Pancreas (tissue), 10 donors: ENCODE measurements around the gene DNAJC16. TPM values are rescaled to one million over a fixed set of nuclear protein-coding genes. Genes with fewer than 3 reads are reported as not detected.
A peak's percentile ranks its signal among the peaks of the same experiment; 100 is the strongest.

Source experiments
- ATAC-seq, 4 donors: fragments of 200-7000 bp; cut with Tn5 transposase; one replicate each; pipeline versions ENCODE4 v1.8.0 to v1.9.1; 2020; ENCODE audit warnings: mild to moderate bottlenecking in 4 of 4, moderate library complexity in 4 of 4
- DNase-seq, 6 donors: peaks; one replicate each; pipeline ENCODE4 v3.0.0-alpha.2; 2020
- FAIRE-seq: peaks from 2 replicates; lab custom pipeline; 2012; peaks lifted over from hg19 to GRCh38; lab: Jason Lieb, UNC
- H3K27ac ChIP-seq, 4 donors: fragments of 200-600 bp; sonication (generic); 1 replicate in 3 of 4; 2 replicates in 1 of 4; pipeline versions ENCODE4 v1.5.0 to v1.8.0; 2020
- H3K27me3 ChIP-seq, 4 donors: fragments of 200-600 bp; one replicate each; pipeline ENCODE4 v1.8.0; 2021
- H3K36me3 ChIP-seq, 3 donors: fragments of 200-600 bp; sonication (generic) in 1 of 3; one replicate each; pipeline versions ENCODE4 v1.5.0 to v1.8.0; 2020 to 2021
- H3K4me1 ChIP-seq, 3 donors: fragments of 200-600 bp; one replicate each; pipeline ENCODE4 v1.8.0; 2021
- H3K4me3 ChIP-seq, 4 donors: fragments of 200-600 bp; sonication (generic) in 2 of 4; one replicate each; pipeline versions ENCODE4 v1.5.0 to v1.8.0; 2020 to 2021
- H3K9me3 ChIP-seq, 4 donors: fragments of 200-600 bp; one replicate each; pipeline ENCODE4 v1.8.0; 2021
- WGBS, 2 donors: extraction: QIAGEN DNeasy Blood & Tissue Kit; methylation state at CpG; one replicate each; pipeline ENCODE4 v1.1.7; 2013; 5-methylcytosine and 5-hydroxymethylcytosine counted together
- intact Hi-C, 3 donors: fragments of 100-400 bp; cut with DNase I; formaldehyde crosslinking; loops; one replicate each; pipeline versions ENCODE4 v1.11.1 to v1.14.2; 2022
- polyA plus RNA-seq, 2 donors: library from polyadenylated mRNA; stranded (reverse); fragments of 200-250 nt; gene quantifications; one replicate each; pipeline ENCODE4 v1.2.3, GENCODE V29; 2013
- total RNA-seq, 6 donors: library from RNA; stranded (reverse); fragmentation: NEBNext Ultra II Directional in 4 of 6; extraction: Animal tissue kit (Norgen Biotek cat#: 25700) in 4 of 6; gene quantifications; one replicate each; pipeline versions ENCODE4 v1.2.1 to v1.2.4, GENCODE V29; 2021 to 2023
- TF ChIP-seq, protein P1 (sequence below), 4 donors: fragments of 200-600 bp; sonication (generic) in 3 of 4; IDR thresholded peaks; one replicate each; pipeline versions ENCODE4 v1.5.0 to v1.8.0; 2021; ENCODE audit warnings: antibody characterized with exemption in 4 of 4
- donor health status: healthy with polysubstance abuse.
- donor health status: DM: no; HTN: no; CAD: no; lungs with moderate emphysema.
- donor health status: DM: no; HTN: no; CAD: no.
- donor health status: control.
- donor health status: control.
- donor health status: Bipolar disorder and iron deficiency.
- donor health status: DM: yes; HTN: yes; CAD: no.
- donor health status: DM: no; HTN: no; CAD: no.
- donor health status: DM: no; HTN: no; CAD: no.
- donor health status: DM: yes; HTN: yes; CAD: no.

The DNAJC16 gene
- total and polyA plus RNA-seq, 8 donors: 5.0 to 16.2 (median 9.9) TPM

DNA sequence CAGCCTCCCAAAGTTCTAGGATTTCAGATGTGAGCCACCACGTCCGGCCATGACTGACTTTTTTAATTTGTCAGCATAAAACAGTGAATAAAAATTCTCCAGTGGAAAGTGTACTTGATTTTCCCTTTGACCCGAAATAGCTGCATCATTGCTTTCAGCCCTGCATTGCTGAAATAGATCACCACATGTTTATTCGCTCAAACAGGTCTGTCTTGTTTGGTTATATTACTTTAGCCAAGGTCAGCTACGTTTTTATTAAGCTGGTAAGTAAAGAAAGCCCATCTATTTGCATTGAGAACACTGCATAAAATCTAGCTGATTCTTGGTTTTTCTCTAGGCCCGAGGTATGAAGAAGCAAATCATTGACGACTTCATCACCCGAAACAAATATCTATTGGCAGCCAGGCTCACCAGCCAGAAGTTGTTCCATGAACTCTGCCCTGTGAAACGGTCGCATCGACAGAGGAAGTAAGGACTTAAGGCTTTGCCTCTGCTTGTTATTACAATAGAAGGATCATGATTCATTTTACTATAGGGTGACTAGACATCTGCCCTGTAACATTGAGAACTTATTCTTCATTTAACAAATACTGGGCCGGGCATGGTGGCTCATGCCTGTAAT, 32.7 kb downstream of the DNAJC16 start:
- TF ChIP-seq, protein P1, sequence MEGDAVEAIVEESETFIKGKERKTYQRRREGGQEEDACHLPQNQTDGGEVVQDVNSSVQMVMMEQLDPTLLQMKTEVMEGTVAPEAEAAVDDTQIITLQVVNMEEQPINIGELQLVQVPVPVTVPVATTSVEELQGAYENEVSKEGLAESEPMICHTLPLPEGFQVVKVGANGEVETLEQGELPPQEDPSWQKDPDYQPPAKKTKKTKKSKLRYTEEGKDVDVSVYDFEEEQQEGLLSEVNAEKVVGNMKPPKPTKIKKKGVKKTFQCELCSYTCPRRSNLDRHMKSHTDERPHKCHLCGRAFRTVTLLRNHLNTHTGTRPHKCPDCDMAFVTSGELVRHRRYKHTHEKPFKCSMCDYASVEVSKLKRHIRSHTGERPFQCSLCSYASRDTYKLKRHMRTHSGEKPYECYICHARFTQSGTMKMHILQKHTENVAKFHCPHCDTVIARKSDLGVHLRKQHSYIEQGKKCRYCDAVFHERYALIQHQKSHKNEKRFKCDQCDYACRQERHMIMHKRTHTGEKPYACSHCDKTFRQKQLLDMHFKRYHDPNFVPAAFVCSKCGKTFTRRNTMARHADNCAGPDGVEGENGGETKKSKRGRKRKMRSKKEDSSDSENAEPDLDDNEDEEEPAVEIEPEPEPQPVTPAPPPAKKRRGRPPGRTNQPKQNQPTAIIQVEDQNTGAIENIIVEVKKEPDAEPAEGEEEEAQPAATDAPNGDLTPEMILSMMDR (IDR thresholded peaks at IDR 0.05): no peak
- Histone ChIP-seq H3K4me1 (no peaks in the 10 kb centered on the region), H3K9me3 (no peaks in the 10 kb centered on the region), H3K27me3 (no peaks in the 10 kb centered on the region), H3K27ac (peak overlapping the region in 2 of 4 donors; percentile 24 to 44), H3K36me3 (peaks cover 9 to 31% (median 10%) of the 10 kb centered on the region in 3 donors), H3K4me3 (no peak overlapping the region)
- intact Hi-C loops: no loop called here
- no peak for DNase-seq
- WGBS, 2 donors: 46 to 51% methylated on average over 12 of the region's 12 CpGs
- peak in 3 of 4 donors; percentile 50 to 67 (median 60) for ATAC-seq
- FAIRE-seq: no peak

DNA sequence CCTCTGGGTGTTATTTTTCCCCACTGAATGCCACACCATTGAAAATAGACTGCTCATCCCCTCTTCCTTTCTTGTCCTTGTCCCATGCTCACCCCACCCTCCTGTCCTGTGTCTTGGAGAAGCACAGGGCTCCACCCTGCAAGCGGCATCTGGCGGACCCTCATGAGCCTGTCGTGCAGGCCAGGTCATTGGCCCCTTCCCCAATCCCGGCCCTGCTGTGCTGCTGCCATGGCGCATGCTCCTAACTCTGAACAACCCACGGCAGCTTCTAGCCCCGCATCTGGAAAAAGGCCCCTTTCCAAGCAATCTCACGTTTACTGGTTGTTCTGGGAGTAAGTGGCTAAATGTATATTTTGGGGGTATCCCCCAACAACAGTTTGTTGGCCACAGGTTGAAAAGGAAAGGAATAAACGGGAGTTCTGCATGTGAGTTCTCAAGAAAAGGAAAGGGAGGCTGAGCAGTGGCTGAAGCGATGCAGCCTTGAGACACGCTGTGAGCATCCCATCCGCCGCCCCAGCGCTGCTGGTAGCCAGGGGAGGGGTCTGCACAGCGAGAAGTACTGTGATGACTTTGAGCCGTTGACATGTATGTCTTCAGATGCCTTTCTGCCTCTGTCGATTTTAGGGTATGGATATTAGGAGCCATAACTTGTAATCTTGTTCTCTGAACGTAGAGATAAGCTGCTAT, 41.9 kb downstream of the DNAJC16 start:
- H3K36me3 ChIP-seq: peaks cover 10 to 71% (median 38%) of the 10 kb centered on the region in 3 donors
- TF ChIP-seq, protein P1 (IDR thresholded peaks at IDR 0.05): no peak
- intact Hi-C loops: no loop called here

DNA sequence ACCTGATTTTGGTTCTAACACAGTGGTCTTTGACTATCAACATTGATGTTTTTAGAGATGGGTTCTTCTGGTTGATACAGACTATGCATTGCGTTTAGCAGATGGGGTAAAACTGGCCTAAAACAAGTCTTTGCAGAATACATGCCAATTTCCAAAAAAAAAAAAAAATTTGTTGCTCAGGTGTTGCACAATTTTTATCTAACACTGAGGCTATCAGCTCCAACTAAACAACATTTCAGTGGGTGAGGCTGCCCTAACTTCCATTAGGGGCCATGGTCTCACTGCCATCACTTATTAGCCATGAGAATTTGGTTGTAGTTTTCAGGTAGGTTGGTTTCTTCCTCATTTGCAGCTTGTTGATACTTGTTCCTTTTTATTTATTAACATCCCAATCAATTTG, 44.2 kb downstream of the DNAJC16 start:
- DNase-seq: no peak
- Histone ChIP-seq H3K27ac (no peak overlapping the region), H3K27me3 (no peaks in the 10 kb centered on the region), H3K4me3 (no peak overlapping the region), H3K9me3 (no peaks in the 10 kb centered on the region), H3K4me1 (no peaks in the 10 kb centered on the region), H3K36me3 (peaks cover 0 to 50% (median 17%) of the 10 kb centered on the region in 3 donors)
- intact Hi-C loops: no loop called here
- ATAC-seq: no peak
- TF ChIP-seq, protein P1 (IDR thresholded peaks at IDR 0.05): no peak
- FAIRE-seq: no peak
- WGBS, 2 donors: 86% methylated on average over 1 of the region's 1 CpG

More for the DNA sequence above, 41.9 kb downstream of the DNAJC16 start:
- DNase-seq (no peak), FAIRE-seq (no peak), ATAC-seq (no peak)
- WGBS, 2 donors: 89 to 91% methylated on average over 18 of the region's 18 CpGs
- Histone ChIP-seq H3K4me1 (no peaks in the 10 kb centered on the region), H3K27ac (no peak overlapping the region), H3K27me3 (no peaks in the 10 kb centered on the region), H3K4me3 (no peak overlapping the region), H3K9me3 (no peaks in the 10 kb centered on the region)

DNA sequence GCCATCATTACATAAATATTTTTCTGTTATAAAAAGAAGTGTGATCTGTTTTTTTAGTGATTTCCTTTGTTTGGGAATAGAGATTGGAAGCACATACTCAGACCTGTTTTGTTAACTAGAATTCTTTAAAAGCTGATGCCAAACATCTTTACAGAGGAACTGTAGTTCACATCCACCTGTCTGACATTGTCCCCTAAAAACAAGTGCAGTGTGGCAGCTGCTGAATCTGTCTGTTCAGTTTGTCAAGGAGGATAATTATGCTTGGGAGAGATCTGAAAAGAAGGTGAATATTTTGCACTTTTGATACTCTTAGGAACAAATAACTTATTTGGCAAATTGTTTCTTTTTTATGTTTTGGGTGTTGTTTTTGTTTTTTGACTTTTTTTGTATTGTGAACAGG, 44.6 kb downstream of the DNAJC16 start:
- no peak for DNase-seq
- Histone ChIP-seq H3K9me3 (no peaks in the 10 kb centered on the region), H3K4me1 (no peaks in the 10 kb centered on the region), H3K27me3 (no peaks in the 10 kb centered on the region), H3K27ac (no peak overlapping the region), H3K36me3 (peaks cover 0 to 46% (median 13%) of the 10 kb centered on the region in 3 donors), H3K4me3 (no peak overlapping the region)
- no peak for ATAC-seq
- FAIRE-seq: no peak
- TF ChIP-seq, protein P1 (IDR thresholded peaks at IDR 0.05): no peak
- intact Hi-C loops: no loop called here

DNA sequence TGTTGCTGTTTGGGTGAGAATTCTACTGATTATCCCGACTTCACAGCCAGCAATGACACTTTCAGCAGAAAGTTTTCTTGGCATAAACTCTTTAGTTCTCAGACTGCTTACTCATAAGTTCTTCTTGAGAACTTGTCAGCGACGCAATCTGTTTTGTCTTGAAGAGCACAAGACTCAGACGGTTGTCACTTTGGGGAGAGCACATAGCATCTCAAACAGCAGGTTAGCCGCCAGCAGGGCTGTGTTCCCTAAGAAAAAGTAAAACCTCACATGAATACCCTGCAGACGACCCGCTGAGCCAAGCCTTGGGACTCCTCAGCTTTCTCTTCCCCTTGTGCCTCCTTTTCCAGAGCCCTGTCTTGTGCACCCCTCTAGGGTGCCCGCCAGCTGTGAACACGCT, 46.8 kb downstream of the DNAJC16 start:
- H3K36me3 ChIP-seq: peaks cover 0 to 25% (median 0%) of the 10 kb centered on the region in 3 donors
- DNase-seq (no peak), FAIRE-seq (no peak), ATAC-seq (no peak)
- no peak overlapping the region for H3K4me3 ChIP-seq
- TF ChIP-seq, protein P1 (IDR thresholded peaks at IDR 0.05): no peak
- no peaks in the 10 kb centered on the region for H3K4me1 ChIP-seq
- WGBS, 2 donors: 93 to 94% methylated on average over 9 of the region's 9 CpGs
- intact Hi-C loops: no loop called here
- no peaks in the 10 kb centered on the region for H3K27me3 ChIP-seq
- H3K27ac ChIP-seq: no peak overlapping the region
- no peaks in the 10 kb centered on the region for H3K9me3 ChIP-seq
